Urinary bladder (tissue), 2 donors: ENCODE measurements around the gene CCDC191. TPM values are rescaled to one million over a fixed set of nuclear protein-coding genes. Genes with fewer than 3 reads are reported as not detected.

ENCODE experiments used
- polyA plus RNA-seq: library from polyadenylated mRNA; stranded (reverse); fragments of 200-250 nt; gene quantifications from one replicate; pipeline ENCODE4 v1.2.3, GENCODE V29; 2013
- total RNA-seq: library from RNA; depleted of rRNA; stranded (reverse); fragments of >200 nt; gene quantifications from one replicate; pipeline ENCODE4 v1.2.3, GENCODE V29; 2014
- donor health status: healthy.

CCDC191 gene
- total and polyA plus RNA-seq, 2 donors = 3.1 to 7.1 TPM

Other genes with a start within 250 kb of the CCDC191 start
- 14.3 TPM for gene GRAMD1C, start 217.7 kb downstream of the CCDC191 start, total RNA-seq
- 2.3 TPM for gene GRAMD1C, start 217.7 kb downstream of the CCDC191 start, polyA plus RNA-seq
- 2.4 TPM for gene ZDHHC23, start 108.5 kb downstream of the CCDC191 start, total RNA-seq
- gene ZDHHC23, start 108.5 kb downstream of the CCDC191 start, polyA plus RNA-seq = 1.3 TPM
- gene QTRT2, start 211 bp upstream of the CCDC191 start, total RNA-seq = 37.5 TPM
- gene QTRT2, start 211 bp upstream of the CCDC191 start, polyA plus RNA-seq = 9.9 TPM
- not detected for gene DRD3, start 122.5 kb upstream of the CCDC191 start, total RNA-seq
- not detected for gene DRD3, start 122.5 kb upstream of the CCDC191 start, polyA plus RNA-seq
- gene ZNF80, start 181.1 kb upstream of the CCDC191 start, total RNA-seq = not detected
- gene ZNF80, start 181.1 kb upstream of the CCDC191 start, polyA plus RNA-seq = 0.04 TPM
- 0.21 TPM for gene TIGIT, start 237.5 kb upstream of the CCDC191 start, total RNA-seq
- gene TIGIT, start 237.5 kb upstream of the CCDC191 start, polyA plus RNA-seq = 0.18 TPM